Measurements from ENCODE around the gene LAD1.

The LAD1 gene

GRCh38 chr1:201371276-201371675 lies 27.8 kb downstream of the LAD1 start:
- Histone ChIP-seq H3F3A (ENCODE audit: insufficient read depth, low read length) (no peaks in the 10 kb centered on the region), H3K4me3 (ENCODE audit: low read depth, low read length, poor library complexity, severe bottlenecking) (no peak overlapping the region), H3K4me1 (ENCODE audit: insufficient read depth, low read length, severe bottlenecking) (no peaks in the 10 kb centered on the region), H3K9me2 (ENCODE audit: low read depth, low read length) (no peaks in the 10 kb centered on the region), H3K4me2 (ENCODE audit: low read length) (no peak overlapping the region), H3K79me2 (ENCODE audit: insufficient read depth, low read length) (no peaks in the 10 kb centered on the region), H2AFZ (ENCODE audit: low read length) (no peak overlapping the region), H3K9me3 (ENCODE audit: low read length) (no peaks in the 10 kb centered on the region), H3K36me3 (ENCODE audit: insufficient read depth, low read length) (no peaks in the 10 kb centered on the region), H4K20me1 (ENCODE audit: insufficient read depth, low read length) (no peaks in the 10 kb centered on the region), H3K27me3 (ENCODE audit: insufficient read depth, low read length) (no peaks in the 10 kb centered on the region), H3K9ac (ENCODE audit: low read length) (no peak overlapping the region), H3K27ac (ENCODE audit: low read depth, low read length, poor library complexity, severe bottlenecking) (no peak overlapping the region)
- TF ChIP-seq CTCF (IDR thresholded peaks at IDR 0.05; ENCODE audit: low read length), result no peak
- no peak for TF ChIP-seq EZH2 (IDR thresholded peaks at IDR 0.05; ENCODE audit: borderline replicate concordance, low read length)

- H4K20me1 ChIP-seq (ENCODE audit: insufficient read depth, low read length), result no peaks in the 10 kb centered on the region
- no peaks in the 10 kb centered on the region for H3K27me3 ChIP-seq (ENCODE audit: insufficient read depth, low read length)
- no peak overlapping the region for H3K4me3 ChIP-seq (ENCODE audit: low read depth, low read length, poor library complexity, severe bottlenecking)
- TF ChIP-seq CTCF (IDR thresholded peaks at IDR 0.05; ENCODE audit: low read length), result no peak
- no peak for TF ChIP-seq EZH2 (IDR thresholded peaks at IDR 0.05; ENCODE audit: borderline replicate concordance, low read length)
- H3K9me2 ChIP-seq (ENCODE audit: low read depth, low read length), result no peaks in the 10 kb centered on the region
- H3K4me1 ChIP-seq (ENCODE audit: insufficient read depth, low read length, severe bottlenecking), result no peaks in the 10 kb centered on the region
- H3F3A ChIP-seq (ENCODE audit: insufficient read depth, low read length), result no peaks in the 10 kb centered on the region
- no peak overlapping the region for H2AFZ ChIP-seq (ENCODE audit: low read length)
- no peak overlapping the region for H3K9ac ChIP-seq (ENCODE audit: low read length)
- no peaks in the 10 kb centered on the region for H3K9me3 ChIP-seq (ENCODE audit: low read length)
- no peaks in the 10 kb centered on the region for H3K79me2 ChIP-seq (ENCODE audit: insufficient read depth, low read length)
- H3K36me3 ChIP-seq (ENCODE audit: insufficient read depth, low read length), result no peaks in the 10 kb centered on the region
- no peak overlapping the region for H3K27ac ChIP-seq (ENCODE audit: low read depth, low read length, poor library complexity, severe bottlenecking)
- H3K4me2 ChIP-seq (ENCODE audit: low read length), result no peak overlapping the region
These were observed 28.6 kb downstream of the LAD1 start for GRCh38 chr1:201370500-201370899.

GRCh38 chr1:201369209-201369608 lies 29.9 kb downstream of the LAD1 start:
- Histone ChIP-seq H3K9ac (ENCODE audit: low read length) (no peak overlapping the region), H3F3A (ENCODE audit: insufficient read depth, low read length) (no peaks in the 10 kb centered on the region), H3K4me3 (ENCODE audit: low read depth, low read length, poor library complexity, severe bottlenecking) (no peak overlapping the region), H3K4me1 (ENCODE audit: insufficient read depth, low read length, severe bottlenecking) (no peaks in the 10 kb centered on the region), H3K36me3 (ENCODE audit: insufficient read depth, low read length) (no peaks in the 10 kb centered on the region), H3K9me3 (ENCODE audit: low read length) (no peaks in the 10 kb centered on the region), H4K20me1 (ENCODE audit: insufficient read depth, low read length) (no peaks in the 10 kb centered on the region), H2AFZ (ENCODE audit: low read length) (no peak overlapping the region), H3K9me2 (ENCODE audit: low read depth, low read length) (no peaks in the 10 kb centered on the region), H3K4me2 (ENCODE audit: low read length) (no peak overlapping the region), H3K79me2 (ENCODE audit: insufficient read depth, low read length) (no peaks in the 10 kb centered on the region), H3K27ac (ENCODE audit: low read depth, low read length, poor library complexity, severe bottlenecking) (no peak overlapping the region), H3K27me3 (ENCODE audit: insufficient read depth, low read length) (no peaks in the 10 kb centered on the region)
- TF ChIP-seq CTCF (IDR thresholded peaks at IDR 0.05; ENCODE audit: low read length), result no peak
- no peak for TF ChIP-seq EZH2 (IDR thresholded peaks at IDR 0.05; ENCODE audit: borderline replicate concordance, low read length)

Measured in OCI-LY1 (cell line).